ENCODE measurements around the gene HSBP1L1. TPM values are rescaled to one million over a fixed set of nuclear protein-coding genes. Genes with fewer than 3 reads are reported as not detected.
A peak's percentile ranks its signal among the peaks of the same experiment; 100 is the strongest.

The HSBP1L1 gene
- total RNA-seq, 1 experiment from 2014 or later, result 41.4 TPM

- Histone ChIP-seq H3K36me3 (ENCODE audit: control insufficient read depth in 1 of 2, insufficient read depth in 2 of 2, low read length in 2 of 2) (peaks cover 33 to 38% of the 10 kb centered on the region in 2 experiments), H4K20me1 (ENCODE audit: insufficient read depth) (peaks cover 29% of the 10 kb centered on the region; the same call in 1 of the 2 replicates), H3K9me2 (ENCODE audit: insufficient read depth) (no peaks in the 10 kb centered on the region), H2AFZ (ENCODE audit: low read depth, low read length, poor library complexity, severe bottlenecking) (no peak overlapping the region), H3K4me2 (ENCODE audit: low read length) (no peak overlapping the region), H3K4me1 (ENCODE audit: control insufficient read depth in 1 of 2, insufficient read depth in 2 of 2, low read length in 2 of 2) (peaks cover 11 to 19% of the 10 kb centered on the region in 2 experiments), H3K27me3 (ENCODE audit: insufficient read depth, low read length) (no peaks in the 10 kb centered on the region), H3K4me3 (replicated peaks in 1 of 2; ENCODE audit: low read depth in 1 of 2, low read length in 2 of 2) (no peak overlapping the region), H3K79me2 (ENCODE audit: insufficient read depth, low read length) (peaks cover 91% of the 10 kb centered on the region), H3K27ac (ENCODE audit: low read depth, low read length) (no peak overlapping the region), H3K9ac (ENCODE audit: low read length) (no peak overlapping the region), H3K9me3 (ENCODE audit: control insufficient read depth in 1 of 2, insufficient read depth in 1 of 2, low read depth in 1 of 2, low read length in 2 of 2) (no peaks in the 10 kb centered on the region)
- ChIA-PET RAD21 (ENCODE audit: low non-redundant PET in 1 of 2, low total read pairs in 2 of 2, uncharacterized antibody in 2 of 2, unreplicated experiment in 2 of 2) (no interaction called here), CTCF (no interaction called here), POLR2A (no interaction called here)
- TF ChIP-seq FOSL1 (IDR thresholded peaks at IDR 0.05; ENCODE audit: low read depth) (no peak), CEBPB (IDR thresholded peaks at IDR 0.05; ENCODE audit: low read depth) (no peak), SRF (IDR thresholded peaks at IDR 0.05; ENCODE audit: low read depth) (no peak)
- TF ChIP-seq, protein P1, sequence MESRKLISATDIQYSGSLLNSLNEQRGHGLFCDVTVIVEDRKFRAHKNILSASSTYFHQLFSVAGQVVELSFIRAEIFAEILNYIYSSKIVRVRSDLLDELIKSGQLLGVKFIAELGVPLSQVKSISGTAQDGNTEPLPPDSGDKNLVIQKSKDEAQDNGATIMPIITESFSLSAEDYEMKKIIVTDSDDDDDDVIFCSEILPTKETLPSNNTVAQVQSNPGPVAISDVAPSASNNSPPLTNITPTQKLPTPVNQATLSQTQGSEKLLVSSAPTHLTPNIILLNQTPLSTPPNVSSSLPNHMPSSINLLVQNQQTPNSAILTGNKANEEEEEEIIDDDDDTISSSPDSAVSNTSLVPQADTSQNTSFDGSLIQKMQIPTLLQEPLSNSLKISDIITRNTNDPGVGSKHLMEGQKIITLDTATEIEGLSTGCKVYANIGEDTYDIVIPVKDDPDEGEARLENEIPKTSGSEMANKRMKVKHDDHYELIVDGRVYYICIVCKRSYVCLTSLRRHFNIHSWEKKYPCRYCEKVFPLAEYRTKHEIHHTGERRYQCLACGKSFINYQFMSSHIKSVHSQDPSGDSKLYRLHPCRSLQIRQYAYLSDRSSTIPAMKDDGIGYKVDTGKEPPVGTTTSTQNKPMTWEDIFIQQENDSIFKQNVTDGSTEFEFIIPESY (IDR thresholded peaks at IDR 0.05; ENCODE audit: extremely low read depth, insufficient replicate concordance, low read length), result no peak
- DNase-seq (ENCODE audit: low read depth, low spot score) (no peak), ATAC-seq (no peak)
- TSS peak; percentile 11 for BruUV-seq (replicated peaks)
- intact Hi-C loops (cut with micrococcal nuclease), result no loop called here
Observed at GRCh38 chr18:79971211-79971952, 6.9 kb downstream of the HSBP1L1 start.

DNA sequence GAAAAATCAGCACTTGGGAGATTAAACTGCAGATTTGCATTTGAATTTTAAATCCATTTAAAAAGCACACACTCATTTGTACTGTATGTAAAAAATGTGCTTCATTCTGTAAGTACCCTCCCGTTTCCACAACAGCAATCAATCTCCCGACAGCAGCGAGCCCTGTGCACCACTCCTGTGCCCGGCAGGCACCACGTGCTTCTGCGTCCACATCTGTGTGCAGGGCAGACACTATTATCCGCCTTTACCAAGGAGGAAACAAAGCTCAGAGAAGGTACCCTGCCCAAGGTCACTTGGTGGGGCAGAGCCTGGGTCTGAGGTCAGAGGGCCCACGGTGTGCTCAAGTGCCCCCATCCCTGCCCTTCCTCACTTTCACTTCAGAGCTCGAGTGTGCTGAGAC lies 7.5 kb downstream of the HSBP1L1 start:
- no peak for ATAC-seq
- RAD21 ChIA-PET (ENCODE audit: low non-redundant PET in 1 of 2, low total read pairs in 2 of 2, uncharacterized antibody in 2 of 2, unreplicated experiment in 2 of 2), result no interaction called here
- Histone ChIP-seq H3K27me3 (ENCODE audit: insufficient read depth, low read length) (no peaks in the 10 kb centered on the region), H3K79me2 (ENCODE audit: insufficient read depth, low read length) (peaks cover 94% of the 10 kb centered on the region), H2AFZ (ENCODE audit: low read depth, low read length, poor library complexity, severe bottlenecking) (no peak overlapping the region), H3K9me2 (ENCODE audit: insufficient read depth) (no peaks in the 10 kb centered on the region), H3K36me3 (ENCODE audit: control insufficient read depth in 1 of 2, insufficient read depth in 2 of 2, low read length in 2 of 2) (peaks cover 33 to 41% of the 10 kb centered on the region in 2 experiments), H3K4me1 (ENCODE audit: control insufficient read depth in 1 of 2, insufficient read depth in 2 of 2, low read length in 2 of 2) (peaks cover 11 to 18% of the 10 kb centered on the region in 2 experiments), H3K9me3 (ENCODE audit: control insufficient read depth in 1 of 2, insufficient read depth in 1 of 2, low read depth in 1 of 2, low read length in 2 of 2) (no peaks in the 10 kb centered on the region), H3K4me2 (ENCODE audit: low read length) (no peak overlapping the region), H3K9ac (ENCODE audit: low read length) (no peak overlapping the region), H3K27ac (ENCODE audit: low read depth, low read length) (no peak overlapping the region), H4K20me1 (ENCODE audit: insufficient read depth) (peaks cover 34% of the 10 kb centered on the region; the same call in 1 of the 2 replicates), H3K4me3 (replicated peaks in 1 of 2; ENCODE audit: low read depth in 1 of 2, low read length in 2 of 2) (no peak overlapping the region)
- CTCF ChIA-PET, result no interaction called here
- POLR2A ChIA-PET, result no interaction called here
- BruUV-seq (replicated peaks), result no TSS peak
- no peak for DNase-seq (ENCODE audit: low read depth, low spot score)
- intact Hi-C loops (cut with micrococcal nuclease), result no loop called here
- TF ChIP-seq SP1 (IDR thresholded peaks at IDR 0.05; ENCODE audit: low read depth) (no peak), TCF7L2 (IDR thresholded peaks at IDR 0.05; ENCODE audit: borderline replicate concordance, extremely low read depth, insufficient read depth, insufficient read length) (no peak), ELF1 (IDR thresholded peaks at IDR 0.05; ENCODE audit: borderline replicate concordance, low read depth) (no peak), POLR2A (IDR thresholded peaks at IDR 0.05; ENCODE audit: borderline replicate concordance, extremely low read depth, insufficient read depth, insufficient read length) (no peak), EGR1 (IDR thresholded peaks at IDR 0.05; ENCODE audit: low read depth) (no peak), ATF3 (IDR thresholded peaks at IDR 0.05) (no peak), FOSL1 (IDR thresholded peaks at IDR 0.05; ENCODE audit: low read depth) (no peak), SIN3A (IDR thresholded peaks at IDR 0.05; ENCODE audit: low read depth) (no peak)
- TF ChIP-seq, protein P1 (IDR thresholded peaks at IDR 0.05; ENCODE audit: extremely low read depth, insufficient replicate concordance, low read length), result no peak
